HG02870 (cell line): ENCODE data around the gene MT1G.
"Not testable (repeated sequence)": the region's sequence is repeated elsewhere in the genome, so short reads cannot be mapped to it uniquely, and the experiment has no call there.

ENCODE experiments used
- ATAC-seq: cut with Tn5 transposase; IDR thresholded peaks from one replicate; pipeline ENCODE4 v1.9.1; 2021; ENCODE audit warnings: mild to moderate bottlenecking, moderate library complexity; ENCODE audit not compliant: unreplicated experiment

MT1G gene

DNA sequence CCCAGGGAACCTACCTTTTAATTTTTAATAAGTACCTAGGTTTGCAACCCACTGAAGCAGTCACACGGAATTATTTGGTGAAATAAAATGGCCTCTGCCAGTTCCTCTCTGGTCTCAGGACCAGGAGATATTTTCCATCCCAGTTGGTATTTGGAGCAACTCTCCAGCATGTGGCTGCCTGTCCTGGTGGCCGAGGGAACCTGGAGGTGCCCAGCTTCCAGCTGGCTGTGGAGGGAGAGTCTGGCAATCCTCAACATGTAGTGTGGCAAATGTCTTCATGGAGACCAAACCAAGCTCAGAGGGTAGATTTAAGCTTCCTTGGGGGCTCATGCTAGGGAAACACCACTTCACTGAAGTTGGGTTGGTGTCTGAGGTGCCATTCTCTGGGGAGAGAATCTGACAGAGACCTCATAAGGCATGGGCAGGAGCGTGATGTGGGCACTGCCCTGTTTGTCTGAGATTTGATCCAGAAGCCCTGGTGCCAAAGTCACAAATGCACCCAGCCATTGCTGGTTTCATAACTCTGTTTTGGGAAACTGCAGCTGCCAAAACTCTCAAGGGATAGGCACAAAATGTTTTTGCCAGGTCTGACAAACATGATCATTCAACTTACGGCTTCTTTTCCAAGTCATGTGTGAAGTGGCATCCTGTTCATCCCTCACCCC, 17.2 kb upstream of the MT1G start:
- no peak for ATAC-seq

- ATAC-seq = no peak
Observed at GRCh38 chr16:56684256-56684925, 16.5 kb upstream of the MT1G start.

- no peak for ATAC-seq
Observed at GRCh38 chr16:56683424-56684172, 15.7 kb upstream of the MT1G start.

DNA sequence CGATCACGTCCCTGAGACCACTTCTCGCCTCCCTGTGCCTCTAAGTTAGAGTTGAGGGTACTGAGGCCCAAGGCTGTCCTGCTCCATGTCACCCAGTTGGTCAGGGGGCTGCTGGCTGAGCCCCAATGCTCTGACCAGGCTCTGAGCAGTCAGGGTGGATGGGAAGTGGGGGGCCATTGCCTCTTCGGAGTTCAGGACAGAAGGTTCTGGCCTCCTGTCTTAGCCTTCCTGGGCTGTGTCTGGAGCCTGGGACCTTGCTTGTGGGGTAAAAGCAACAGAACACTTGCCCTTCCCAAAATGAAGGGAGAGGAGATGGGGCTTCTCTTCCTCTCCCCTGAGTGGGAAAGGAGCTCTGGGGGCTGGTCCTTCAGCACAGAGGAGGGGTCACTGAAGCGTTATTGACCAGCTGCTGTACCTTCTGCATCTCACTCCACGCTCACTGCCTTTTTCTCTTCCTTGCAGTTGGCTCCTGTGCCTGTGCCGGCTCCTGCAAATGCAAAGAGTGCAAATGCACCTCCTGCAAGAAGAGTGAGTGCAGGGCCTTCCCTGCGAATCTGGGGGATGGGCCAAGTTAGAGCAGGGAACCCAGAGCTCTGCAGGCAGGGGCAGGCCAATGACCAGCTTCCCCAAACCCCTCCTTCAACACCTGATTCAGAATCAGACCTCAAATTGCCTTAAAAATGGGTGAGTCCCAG, 15.0 kb upstream of the MT1G start:
- peak; percentile 3 for ATAC-seq

DNA sequence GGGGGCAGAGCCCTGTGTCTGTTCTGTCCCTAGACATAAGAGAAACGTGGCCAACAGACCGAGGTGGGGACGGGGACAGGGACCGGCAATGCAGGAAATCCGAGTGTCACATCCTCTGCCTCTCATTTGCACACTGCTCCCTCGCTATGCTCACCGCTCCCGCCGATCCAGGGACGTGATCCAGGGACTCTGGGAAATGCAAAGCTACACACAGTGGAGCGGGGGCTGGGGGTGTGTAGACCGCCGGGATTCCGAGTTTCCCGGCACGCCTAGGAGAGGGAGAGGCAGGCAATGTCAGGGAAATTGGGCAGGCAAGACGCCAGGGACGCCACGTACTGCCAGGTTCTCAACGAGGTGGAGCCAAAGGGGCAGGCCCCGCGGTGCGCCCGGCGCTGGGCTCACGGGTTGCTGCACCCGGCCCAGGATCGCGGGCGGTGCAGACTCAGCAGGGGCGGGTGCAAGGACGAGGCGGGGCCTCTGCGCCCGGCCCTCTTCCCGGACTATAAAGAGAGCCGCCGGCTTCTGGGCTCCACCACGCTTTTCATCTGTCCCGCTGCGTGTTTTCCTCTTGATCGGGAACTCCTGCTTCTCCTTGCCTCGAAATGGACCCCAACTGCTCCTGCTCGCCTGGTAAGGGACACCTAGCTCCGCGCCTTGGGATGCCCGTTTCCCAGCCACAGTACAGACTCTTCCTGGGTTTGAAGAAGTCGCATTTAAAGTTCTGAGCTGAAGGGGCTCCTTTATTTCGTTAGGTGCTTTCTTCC, 14.3 kb upstream of the MT1G start, which contains the start of gene MT1X:
MT1X (plus strand) TSS at position 532 of the 764 bp plus-strand sequence; CDS start at position 603, 71 bp downstream.
- ATAC-seq = peak; percentile 97

- ATAC-seq = no peak
Observed at GRCh38 chr16:56679818-56680217, 12.0 kb upstream of the MT1G start.

DNA sequence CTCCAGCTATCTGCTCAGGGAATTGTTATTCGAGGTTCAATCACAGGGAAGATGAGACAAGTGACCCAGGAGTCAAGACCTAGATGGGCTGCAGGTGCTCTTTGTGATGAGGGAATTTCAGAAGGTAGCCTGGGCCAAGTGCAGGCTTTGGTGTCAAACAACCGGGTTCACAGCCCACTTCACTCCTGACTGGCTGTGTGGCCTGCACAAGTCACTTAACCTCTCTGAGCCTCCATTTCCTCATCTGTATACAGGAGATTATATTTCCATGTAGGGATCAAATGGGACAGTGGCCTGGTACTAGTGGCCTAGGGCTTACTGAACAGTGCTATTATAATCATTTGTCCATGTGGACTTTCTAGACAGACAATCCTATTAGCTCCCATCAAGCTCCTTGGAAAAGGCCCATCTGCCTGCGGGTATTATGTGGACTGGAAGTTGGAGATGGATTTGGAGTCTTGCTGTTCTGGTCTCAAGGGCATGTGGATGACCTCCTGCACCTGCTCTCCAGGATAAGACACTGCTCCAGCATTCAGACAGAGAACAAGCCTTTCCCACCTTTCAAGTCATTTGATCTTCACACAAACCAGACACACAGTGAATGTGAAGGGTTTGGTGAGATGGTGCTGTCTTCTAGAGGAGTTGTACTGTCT, 11.3 kb upstream of the MT1G start:
- ATAC-seq = no peak

DNA sequence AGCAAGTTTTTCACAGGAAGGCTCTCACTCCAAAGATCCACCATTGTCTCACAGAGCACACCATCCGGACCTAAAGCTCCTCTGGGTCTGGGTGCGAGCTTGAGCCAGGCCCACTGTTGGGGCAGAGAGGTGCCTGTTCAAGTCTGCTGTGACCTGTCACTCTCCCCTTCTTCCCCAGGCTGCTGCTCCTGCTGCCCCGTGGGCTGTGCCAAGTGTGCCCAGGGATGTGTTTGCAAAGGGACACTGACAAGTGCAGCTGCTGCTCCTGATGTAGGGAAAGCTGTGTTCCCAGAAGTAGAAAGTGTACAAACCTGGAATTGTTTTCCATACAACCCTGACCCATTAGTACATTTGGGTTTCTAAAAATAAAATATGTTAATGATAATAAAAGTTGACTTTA, 9.6 kb upstream of the MT1G start:
- ATAC-seq = no peak

DNA sequence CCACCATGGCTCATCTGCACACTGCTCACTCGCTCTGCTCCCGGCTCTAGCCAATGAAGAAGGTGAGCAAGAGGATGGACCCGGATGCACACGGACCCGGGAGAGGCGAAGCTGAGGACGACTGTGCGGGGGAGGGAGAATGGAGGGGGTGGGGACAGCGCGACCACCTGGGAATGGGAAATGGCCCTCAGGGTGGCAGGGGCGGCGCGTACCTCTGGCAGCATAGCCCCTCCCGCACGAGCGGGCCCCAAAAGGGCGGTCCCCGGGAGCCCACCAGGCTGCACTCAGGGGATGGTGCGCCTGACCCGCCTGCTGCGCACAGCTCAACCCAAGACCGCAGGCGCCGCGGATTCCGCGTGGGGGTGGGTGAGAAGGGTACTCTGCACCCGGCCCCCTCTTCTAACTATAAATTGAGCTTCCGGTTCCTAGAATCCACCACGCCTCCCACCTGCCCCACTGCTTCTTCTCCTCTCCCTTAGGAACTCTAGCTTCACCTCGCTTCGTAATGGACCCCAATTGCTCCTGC, 7.9 kb upstream of the MT1G start:
- ATAC-seq = no peak

DNA sequence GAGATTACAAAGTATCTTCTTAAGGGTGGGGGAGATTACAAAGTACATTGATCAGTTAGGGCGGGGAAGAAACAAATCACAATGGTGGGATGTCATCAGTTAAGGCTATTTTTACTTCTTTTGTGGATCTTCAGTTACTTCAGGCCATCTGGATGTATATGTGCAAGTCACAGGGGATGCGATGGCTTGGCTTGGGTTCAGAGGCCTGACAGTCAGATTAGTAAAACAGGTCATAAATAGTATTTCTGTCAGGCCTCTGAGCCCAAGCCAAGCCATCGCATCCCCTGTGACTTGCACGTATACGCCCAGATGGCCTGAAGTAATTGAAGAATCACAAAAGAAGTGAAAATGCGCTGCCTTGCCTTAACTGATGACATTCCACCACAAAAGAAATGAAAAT, 6.7 kb upstream of the MT1G start:
- not testable (repeated sequence) for ATAC-seq

DNA sequence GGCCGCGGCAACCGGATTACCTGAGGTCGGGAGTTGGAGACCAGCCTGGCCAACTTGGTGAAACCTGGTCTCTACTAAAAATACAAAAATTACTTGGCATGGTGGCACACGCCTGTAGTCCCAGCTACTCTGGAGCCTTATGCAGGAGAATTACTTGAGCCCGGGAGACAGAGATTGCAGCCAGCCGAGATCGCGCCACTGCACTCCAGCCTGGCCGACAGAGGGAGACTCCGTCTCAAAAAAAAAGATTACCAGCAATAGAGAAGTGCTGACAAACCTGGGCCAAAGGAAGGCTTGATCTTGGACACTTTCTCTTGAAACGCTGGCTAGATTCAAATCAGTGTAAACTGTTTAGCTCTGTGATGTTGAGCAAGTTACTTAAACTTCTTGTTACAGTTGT, 6.1 kb upstream of the MT1G start:
- ATAC-seq = no peak

GRCh38 chr16:56672761-56673536, 5.1 kb upstream of the MT1G start:
- no peak for ATAC-seq

DNA sequence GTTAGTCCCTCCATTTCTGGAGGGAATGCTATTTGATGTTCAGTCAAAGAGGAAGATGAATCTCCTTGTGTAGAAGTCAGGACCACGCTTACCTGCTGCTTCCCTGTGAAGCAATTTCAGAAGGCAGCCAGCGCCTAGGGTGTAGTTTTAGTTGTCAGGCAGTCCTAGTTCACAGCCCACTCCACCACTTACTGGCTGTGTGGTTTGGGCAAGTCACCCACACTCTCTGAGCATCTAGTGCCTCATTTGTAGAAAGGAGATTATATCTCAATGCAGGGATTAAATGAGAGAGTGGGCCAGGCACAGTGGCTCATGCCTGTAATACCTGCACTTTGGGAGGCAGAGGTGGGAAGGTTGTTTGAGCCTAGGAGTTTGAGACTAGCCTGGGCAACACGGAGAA, 4.3 kb upstream of the MT1G start:
- ATAC-seq = not testable (repeated sequence)

DNA sequence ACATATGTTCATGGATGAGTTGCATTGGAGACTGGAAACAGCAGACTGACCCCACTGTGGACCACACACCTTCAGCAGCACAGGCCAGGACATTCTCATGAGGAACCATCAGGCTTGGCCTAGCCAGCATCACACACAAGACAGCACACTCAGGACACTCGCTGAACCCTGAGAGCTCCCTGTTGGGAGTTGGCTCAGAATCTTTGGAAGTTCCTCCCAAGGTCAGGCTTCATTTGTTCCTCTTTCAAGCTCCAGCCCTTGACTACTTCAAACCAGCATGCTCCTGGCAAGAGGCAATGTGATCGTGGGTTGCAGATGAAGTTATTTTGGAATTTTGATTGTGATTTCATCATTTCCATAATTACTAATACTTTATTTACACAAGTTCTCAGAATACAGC, 3.8 kb upstream of the MT1G start:
- not testable (repeated sequence) for ATAC-seq

DNA sequence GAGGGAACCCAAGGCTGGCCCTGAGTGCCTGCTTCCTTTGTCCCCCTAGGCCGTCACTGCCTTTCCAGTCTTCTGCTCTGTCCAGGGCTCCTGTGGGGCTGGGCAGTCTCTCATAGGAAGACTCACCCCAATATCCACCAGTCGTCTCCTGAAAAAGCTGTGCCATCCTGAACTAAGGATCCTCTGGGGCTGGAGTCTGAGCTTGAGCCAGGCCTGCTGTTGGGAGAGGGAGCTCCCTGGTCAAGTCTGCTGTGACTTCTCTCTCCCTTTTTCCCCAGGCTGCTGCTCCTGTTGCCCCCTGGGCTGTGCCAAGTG, 2.7 kb upstream of the MT1G start:
- no peak for ATAC-seq

DNA sequence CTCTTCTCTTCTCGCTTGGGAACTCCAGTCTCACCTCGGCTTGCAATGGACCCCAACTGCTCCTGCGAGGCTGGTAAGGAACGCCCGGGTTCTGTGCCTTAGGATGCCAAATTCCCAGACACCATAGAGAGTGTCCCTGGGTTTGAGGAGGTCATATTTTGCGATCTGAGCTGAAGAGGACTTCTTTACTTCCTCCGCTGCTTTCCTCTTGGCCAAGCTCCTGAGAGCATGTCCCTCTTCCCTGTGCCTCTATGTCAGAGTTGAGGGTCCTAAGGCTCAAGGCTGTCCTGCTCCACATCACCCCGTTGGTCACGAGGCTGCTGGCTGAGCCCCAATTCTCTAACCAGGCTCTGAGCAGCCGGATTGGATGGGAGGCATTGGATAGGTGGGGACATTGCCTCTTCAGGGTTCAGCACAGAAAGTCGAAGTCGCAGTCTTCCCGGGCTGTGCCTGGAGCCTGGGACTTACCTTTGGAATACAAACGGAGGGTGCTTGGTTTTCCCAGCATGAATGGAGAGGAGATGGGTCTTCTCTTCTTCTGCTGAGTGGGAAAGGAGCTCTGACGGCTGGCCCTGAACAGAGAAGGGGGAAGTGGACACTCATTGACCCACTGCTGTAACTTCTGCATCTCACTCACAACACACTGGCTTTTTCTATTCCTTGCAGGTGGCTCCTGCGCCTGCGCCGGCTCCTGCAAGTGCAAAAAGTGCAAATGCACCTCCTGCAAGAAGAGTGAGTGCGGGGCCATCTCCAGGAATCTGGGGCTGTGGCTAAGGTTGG, 2.2 kb upstream of the MT1G start:
- ATAC-seq = no peak

- no peak for ATAC-seq
Observed at GRCh38 chr16:56669005-56669839, 1.4 kb upstream of the MT1G start, which contains the start of gene MT1H. MT1H (plus strand) TSS chr16:56669814; CDS start chr16:56669885, 71 bp downstream.
